ENCODE results near the gene DCDC2. TPM values are rescaled to one million over a fixed set of nuclear protein-coding genes. Genes with fewer than 3 reads are reported as not detected.

DCDC2 gene
- total and polyA plus RNA-seq, 4 donors = 0.51 to 13.0 (median 2.0) TPM

DNA sequence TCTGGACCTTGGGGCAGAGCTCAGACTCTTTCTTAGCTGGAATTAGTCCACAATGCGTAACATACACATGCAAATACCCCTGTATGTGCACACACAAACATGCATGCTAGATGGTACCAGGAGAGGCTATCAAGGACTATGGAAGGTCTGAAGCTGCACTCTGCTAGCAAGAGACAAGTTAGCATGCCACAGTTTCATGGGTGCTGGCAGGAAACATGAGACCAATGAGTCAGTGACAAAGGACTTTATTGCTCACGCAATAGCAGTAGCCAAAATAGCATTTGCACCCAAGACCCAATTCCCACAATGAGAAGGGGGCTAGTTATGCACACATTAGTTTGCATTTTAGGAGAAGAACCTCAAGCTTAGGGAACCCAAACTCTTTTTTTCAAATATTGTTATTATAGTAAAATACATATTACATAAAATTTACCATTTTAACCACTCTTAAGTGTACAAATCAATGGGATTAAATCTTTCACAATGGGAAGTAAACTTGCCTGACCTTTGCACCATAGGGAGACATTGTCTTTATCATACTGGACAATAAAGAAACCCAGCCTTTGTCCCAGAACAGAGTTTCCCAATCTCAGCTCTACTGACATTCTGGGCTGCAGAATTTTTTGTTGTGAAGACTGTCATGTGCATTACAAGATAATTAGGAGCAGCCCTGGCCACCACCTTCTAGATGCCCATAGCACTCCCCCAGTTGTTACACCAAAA is 162.7 kb downstream of the DCDC2 start:
- no peak for TF ChIP-seq TAF1 (conservative IDR thresholded peaks at IDR 0.05)
- TF ChIP-seq HNF4A (conservative IDR thresholded peaks at IDR 0.05) = no peak
- no peak for TF ChIP-seq SP1 (IDR thresholded peaks at IDR 0.05)
- TF ChIP-seq, protein P1, sequence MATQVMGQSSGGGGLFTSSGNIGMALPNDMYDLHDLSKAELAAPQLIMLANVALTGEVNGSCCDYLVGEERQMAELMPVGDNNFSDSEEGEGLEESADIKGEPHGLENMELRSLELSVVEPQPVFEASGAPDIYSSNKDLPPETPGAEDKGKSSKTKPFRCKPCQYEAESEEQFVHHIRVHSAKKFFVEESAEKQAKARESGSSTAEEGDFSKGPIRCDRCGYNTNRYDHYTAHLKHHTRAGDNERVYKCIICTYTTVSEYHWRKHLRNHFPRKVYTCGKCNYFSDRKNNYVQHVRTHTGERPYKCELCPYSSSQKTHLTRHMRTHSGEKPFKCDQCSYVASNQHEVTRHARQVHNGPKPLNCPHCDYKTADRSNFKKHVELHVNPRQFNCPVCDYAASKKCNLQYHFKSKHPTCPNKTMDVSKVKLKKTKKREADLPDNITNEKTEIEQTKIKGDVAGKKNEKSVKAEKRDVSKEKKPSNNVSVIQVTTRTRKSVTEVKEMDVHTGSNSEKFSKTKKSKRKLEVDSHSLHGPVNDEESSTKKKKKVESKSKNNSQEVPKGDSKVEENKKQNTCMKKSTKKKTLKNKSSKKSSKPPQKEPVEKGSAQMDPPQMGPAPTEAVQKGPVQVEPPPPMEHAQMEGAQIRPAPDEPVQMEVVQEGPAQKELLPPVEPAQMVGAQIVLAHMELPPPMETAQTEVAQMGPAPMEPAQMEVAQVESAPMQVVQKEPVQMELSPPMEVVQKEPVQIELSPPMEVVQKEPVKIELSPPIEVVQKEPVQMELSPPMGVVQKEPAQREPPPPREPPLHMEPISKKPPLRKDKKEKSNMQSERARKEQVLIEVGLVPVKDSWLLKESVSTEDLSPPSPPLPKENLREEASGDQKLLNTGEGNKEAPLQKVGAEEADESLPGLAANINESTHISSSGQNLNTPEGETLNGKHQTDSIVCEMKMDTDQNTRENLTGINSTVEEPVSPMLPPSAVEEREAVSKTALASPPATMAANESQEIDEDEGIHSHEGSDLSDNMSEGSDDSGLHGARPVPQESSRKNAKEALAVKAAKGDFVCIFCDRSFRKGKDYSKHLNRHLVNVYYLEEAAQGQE (IDR thresholded peaks at IDR 0.05) = no peak
- no peak for TF ChIP-seq NR2F2 (IDR thresholded peaks at IDR 0.05)
- TF ChIP-seq FOXA1 (IDR thresholded peaks at IDR 0.05) = no peak
- TF ChIP-seq, protein P2, sequence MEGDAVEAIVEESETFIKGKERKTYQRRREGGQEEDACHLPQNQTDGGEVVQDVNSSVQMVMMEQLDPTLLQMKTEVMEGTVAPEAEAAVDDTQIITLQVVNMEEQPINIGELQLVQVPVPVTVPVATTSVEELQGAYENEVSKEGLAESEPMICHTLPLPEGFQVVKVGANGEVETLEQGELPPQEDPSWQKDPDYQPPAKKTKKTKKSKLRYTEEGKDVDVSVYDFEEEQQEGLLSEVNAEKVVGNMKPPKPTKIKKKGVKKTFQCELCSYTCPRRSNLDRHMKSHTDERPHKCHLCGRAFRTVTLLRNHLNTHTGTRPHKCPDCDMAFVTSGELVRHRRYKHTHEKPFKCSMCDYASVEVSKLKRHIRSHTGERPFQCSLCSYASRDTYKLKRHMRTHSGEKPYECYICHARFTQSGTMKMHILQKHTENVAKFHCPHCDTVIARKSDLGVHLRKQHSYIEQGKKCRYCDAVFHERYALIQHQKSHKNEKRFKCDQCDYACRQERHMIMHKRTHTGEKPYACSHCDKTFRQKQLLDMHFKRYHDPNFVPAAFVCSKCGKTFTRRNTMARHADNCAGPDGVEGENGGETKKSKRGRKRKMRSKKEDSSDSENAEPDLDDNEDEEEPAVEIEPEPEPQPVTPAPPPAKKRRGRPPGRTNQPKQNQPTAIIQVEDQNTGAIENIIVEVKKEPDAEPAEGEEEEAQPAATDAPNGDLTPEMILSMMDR (IDR thresholded peaks at IDR 0.05; ENCODE audit: low read depth, low read length, missing input control) = no peak
- no peak for TF ChIP-seq EGR1 (IDR thresholded peaks at IDR 0.05; ENCODE audit: low read depth in 2 of 2)
- TF ChIP-seq, protein P3, sequence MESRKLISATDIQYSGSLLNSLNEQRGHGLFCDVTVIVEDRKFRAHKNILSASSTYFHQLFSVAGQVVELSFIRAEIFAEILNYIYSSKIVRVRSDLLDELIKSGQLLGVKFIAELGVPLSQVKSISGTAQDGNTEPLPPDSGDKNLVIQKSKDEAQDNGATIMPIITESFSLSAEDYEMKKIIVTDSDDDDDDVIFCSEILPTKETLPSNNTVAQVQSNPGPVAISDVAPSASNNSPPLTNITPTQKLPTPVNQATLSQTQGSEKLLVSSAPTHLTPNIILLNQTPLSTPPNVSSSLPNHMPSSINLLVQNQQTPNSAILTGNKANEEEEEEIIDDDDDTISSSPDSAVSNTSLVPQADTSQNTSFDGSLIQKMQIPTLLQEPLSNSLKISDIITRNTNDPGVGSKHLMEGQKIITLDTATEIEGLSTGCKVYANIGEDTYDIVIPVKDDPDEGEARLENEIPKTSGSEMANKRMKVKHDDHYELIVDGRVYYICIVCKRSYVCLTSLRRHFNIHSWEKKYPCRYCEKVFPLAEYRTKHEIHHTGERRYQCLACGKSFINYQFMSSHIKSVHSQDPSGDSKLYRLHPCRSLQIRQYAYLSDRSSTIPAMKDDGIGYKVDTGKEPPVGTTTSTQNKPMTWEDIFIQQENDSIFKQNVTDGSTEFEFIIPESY (IDR thresholded peaks at IDR 0.05) = no peak
- no peak for TF ChIP-seq JUND (IDR thresholded peaks at IDR 0.05)
- no peak for TF ChIP-seq HNF4G (IDR thresholded peaks at IDR 0.05)
- TF ChIP-seq RXRA (IDR thresholded peaks at IDR 0.05) = no peak
- TF ChIP-seq, protein P4, sequence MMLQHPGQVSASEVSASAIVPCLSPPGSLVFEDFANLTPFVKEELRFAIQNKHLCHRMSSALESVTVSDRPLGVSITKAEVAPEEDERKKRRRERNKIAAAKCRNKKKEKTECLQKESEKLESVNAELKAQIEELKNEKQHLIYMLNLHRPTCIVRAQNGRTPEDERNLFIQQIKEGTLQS (IDR thresholded peaks at IDR 0.05) = no peak
- no peak for TF ChIP-seq RAD21 (IDR thresholded peaks at IDR 0.05)
- no peak for TF ChIP-seq FOXA2 (IDR thresholded peaks at IDR 0.05)
- no peak for TF ChIP-seq YY1 (IDR thresholded peaks at IDR 0.05)
- no peak for TF ChIP-seq GABPA (IDR thresholded peaks at IDR 0.05 in 1 of 2, conservative IDR thresholded peaks at IDR 0.05 in 1 of 2)
- Histone ChIP-seq H3K27ac (ENCODE audit: low read depth in 1 of 2, low read length in 2 of 2) (no peak overlapping the region), H3K4me3 (ENCODE audit: low read depth in 1 of 3, low read length in 3 of 3) (no peak overlapping the region), H3K9ac (ENCODE audit: low read depth in 1 of 2, low read length in 2 of 2) (no peak overlapping the region), H3K9me3 (ENCODE audit: control insufficient read depth in 4 of 4, low read length in 3 of 4) (no peaks in the 10 kb centered on the region), H3K4me1 (ENCODE audit: control insufficient read depth in 4 of 4, insufficient read depth in 4 of 4, low read length in 3 of 4) (no peaks in the 10 kb centered on the region), H3K27me3 (ENCODE audit: control insufficient read depth in 4 of 4, insufficient read depth in 4 of 4, low read length in 3 of 4) (no peaks in the 10 kb centered on the region), H3K36me3 (ENCODE audit: control insufficient read depth in 4 of 4, insufficient read depth in 3 of 4, low read depth in 1 of 4, low read length in 3 of 4) (no peaks in the 10 kb centered on the region)
- WGBS = 92% methylated on average over 2 of the region's 2 CpGs
- no peak for DNase-seq (ENCODE audit: low spot score)

All from liver (tissue), 9 donors.